ENCODE results near the gene C2orf81. TPM values are rescaled to one million over a fixed set of nuclear protein-coding genes. Genes with fewer than 3 reads are reported as not detected.

The C2orf81 gene
- total and polyA plus RNA-seq, 2 of the 4 experiments (the other 2 are of a cell fraction): 0.18 to 0.74 TPM

GRCh38 chr2:74414881-74415761 is 6.3 kb downstream of the C2orf81 start (continued):
- TF ChIP-seq FOS (IDR thresholded peaks at IDR 0.05; ENCODE audit: low read depth, low read length): no peak

DNA sequence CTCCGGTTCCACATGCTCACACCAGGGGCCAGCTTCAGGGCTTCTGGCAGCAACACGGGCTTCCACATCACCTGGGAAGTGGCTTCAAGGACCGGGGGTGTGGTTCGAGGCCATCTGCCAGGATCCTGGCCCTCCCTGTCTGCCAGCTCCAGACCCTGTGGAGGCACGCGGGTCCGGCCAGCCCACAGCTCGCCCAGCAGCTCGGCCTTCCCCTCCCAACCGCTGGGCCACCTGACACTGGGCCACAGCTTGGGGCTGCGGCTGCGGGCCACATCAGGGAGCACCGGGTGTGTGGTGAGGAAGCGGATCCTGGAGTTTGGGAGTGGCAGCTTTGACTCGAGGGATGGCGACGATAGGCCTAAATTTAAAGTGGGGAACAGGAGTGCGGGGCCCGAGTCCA is 7.0 kb downstream of the C2orf81 start:
- H3K27me3 ChIP-seq (ENCODE audit: control insufficient read depth, insufficient read depth, low read length): peaks cover 34% of the 10 kb centered on the region
- H3K4me1 ChIP-seq (ENCODE audit: control insufficient read depth, insufficient read depth, low read length): no peaks in the 10 kb centered on the region
- H3K4me3 ChIP-seq (ENCODE audit: insufficient read depth, low read depth, low read length): no peak overlapping the region
- no peak overlapping the region for H3K27ac ChIP-seq (ENCODE audit: insufficient read depth, low read length)
- no peak overlapping the region for H3K14ac ChIP-seq (replicated peaks; ENCODE audit: low read depth, low read length)
- no peak overlapping the region for H2AK5ac ChIP-seq (ENCODE audit: low read depth, low read length)
- no TSS peak for BruUV-seq (replicated peaks)
- H2AK9ac ChIP-seq (replicated peaks; ENCODE audit: low read depth, low read length, poor library complexity): no peak overlapping the region
- no peak overlapping the region for H3K9ac ChIP-seq (ENCODE audit: low read depth, low read length)
- H3K23ac ChIP-seq (ENCODE audit: low read depth, low read length): no peak overlapping the region
- H2BK5ac ChIP-seq (ENCODE audit: low read depth, low read length, poor library complexity, severe bottlenecking): no peak overlapping the region
- no peak overlapping the region for H2BK20ac ChIP-seq (ENCODE audit: low read depth, low read length)
- H4K20me1 ChIP-seq (ENCODE audit: insufficient read depth, low read length): no peaks in the 10 kb centered on the region
- no peaks in the 10 kb centered on the region for H3K36me3 ChIP-seq (ENCODE audit: control insufficient read depth, insufficient read depth, low read length)
- H3K18ac ChIP-seq (ENCODE audit: low read depth, low read length): no peak overlapping the region
- ATAC-seq (ENCODE audit: low read depth) (no peak), DNase-seq (no peak)
- 73% methylated on average over 3 of the region's 19 CpGs; no CpG with 5 or more reads in 1 of the 2 experiments for WGBS, 2 experiments (ENCODE audit: extremely low coverage in 2 of 2, insufficient read length in 1 of 2)
- TF ChIP-seq MXI1 (IDR thresholded peaks at IDR 0.05; ENCODE audit: borderline replicate concordance, low read depth, low read length) (no peak), CEBPB (IDR thresholded peaks at IDR 0.05; ENCODE audit: low read depth, low read length) (no peak), RFX5 (IDR thresholded peaks at IDR 0.05; ENCODE audit: low read depth, low read length) (no peak), RCOR1 (IDR thresholded peaks at IDR 0.05; ENCODE audit: insufficient replicate concordance, low read length) (no peak), MAZ (IDR thresholded peaks at IDR 0.05; ENCODE audit: borderline replicate concordance, low read depth, low read length) (no peak), NFE2L2 (IDR thresholded peaks at IDR 0.05; ENCODE audit: low read depth, low read length) (no peak)
- TF ChIP-seq, protein P1, sequence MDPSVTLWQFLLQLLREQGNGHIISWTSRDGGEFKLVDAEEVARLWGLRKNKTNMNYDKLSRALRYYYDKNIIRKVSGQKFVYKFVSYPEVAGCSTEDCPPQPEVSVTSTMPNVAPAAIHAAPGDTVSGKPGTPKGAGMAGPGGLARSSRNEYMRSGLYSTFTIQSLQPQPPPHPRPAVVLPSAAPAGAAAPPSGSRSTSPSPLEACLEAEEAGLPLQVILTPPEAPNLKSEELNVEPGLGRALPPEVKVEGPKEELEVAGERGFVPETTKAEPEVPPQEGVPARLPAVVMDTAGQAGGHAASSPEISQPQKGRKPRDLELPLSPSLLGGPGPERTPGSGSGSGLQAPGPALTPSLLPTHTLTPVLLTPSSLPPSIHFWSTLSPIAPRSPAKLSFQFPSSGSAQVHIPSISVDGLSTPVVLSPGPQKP (IDR thresholded peaks at IDR 0.05; ENCODE audit: borderline replicate concordance, low read depth, low read length): no peak
- TF ChIP-seq, protein P2, sequence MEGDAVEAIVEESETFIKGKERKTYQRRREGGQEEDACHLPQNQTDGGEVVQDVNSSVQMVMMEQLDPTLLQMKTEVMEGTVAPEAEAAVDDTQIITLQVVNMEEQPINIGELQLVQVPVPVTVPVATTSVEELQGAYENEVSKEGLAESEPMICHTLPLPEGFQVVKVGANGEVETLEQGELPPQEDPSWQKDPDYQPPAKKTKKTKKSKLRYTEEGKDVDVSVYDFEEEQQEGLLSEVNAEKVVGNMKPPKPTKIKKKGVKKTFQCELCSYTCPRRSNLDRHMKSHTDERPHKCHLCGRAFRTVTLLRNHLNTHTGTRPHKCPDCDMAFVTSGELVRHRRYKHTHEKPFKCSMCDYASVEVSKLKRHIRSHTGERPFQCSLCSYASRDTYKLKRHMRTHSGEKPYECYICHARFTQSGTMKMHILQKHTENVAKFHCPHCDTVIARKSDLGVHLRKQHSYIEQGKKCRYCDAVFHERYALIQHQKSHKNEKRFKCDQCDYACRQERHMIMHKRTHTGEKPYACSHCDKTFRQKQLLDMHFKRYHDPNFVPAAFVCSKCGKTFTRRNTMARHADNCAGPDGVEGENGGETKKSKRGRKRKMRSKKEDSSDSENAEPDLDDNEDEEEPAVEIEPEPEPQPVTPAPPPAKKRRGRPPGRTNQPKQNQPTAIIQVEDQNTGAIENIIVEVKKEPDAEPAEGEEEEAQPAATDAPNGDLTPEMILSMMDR (conservative IDR thresholded peaks at IDR 0.05; ENCODE audit: low read depth, low read length): no peak
- dilution Hi-C loops (cut with HindIII; ENCODE audit: low sequenced_read_pairs, unreplicated experiment): no loop called here
- no peaks in the 10 kb centered on the region for H3K9me1 ChIP-seq (ENCODE audit: insufficient read depth, low read length)
- ChIA-PET CTCF (interaction anchor here (0.6 kb wide), 1 partner anchor 180 kb away, joined by 3 read pairs; no protein-coding TSS in a partner anchor), POLR2A (ENCODE audit: unreplicated experiment) (no interaction called here)
- no peak overlapping the region for H4K91ac ChIP-seq (ENCODE audit: insufficient read depth, low read depth, low read length)
- no peak overlapping the region for H2BK120ac ChIP-seq (ENCODE audit: low read depth, low read length)
- peak overlapping the region; percentile 86 for H2AFZ ChIP-seq (replicated peaks; ENCODE audit: low read length, poor library complexity)
- in situ Hi-C loops (cut with MboI; ENCODE audit: low sequenced_read_pairs): no loop called here
- H3K4ac ChIP-seq (ENCODE audit: low read depth, low read length): no peak overlapping the region
- H3K9me3 ChIP-seq (ENCODE audit: control insufficient read depth, insufficient read depth, low read length): no peaks in the 10 kb centered on the region
- no peak overlapping the region; a peak in 1 of 4 replicates for H4K8ac ChIP-seq (ENCODE audit: low read depth in 2 of 2, low read length in 2 of 2)
- no peak overlapping the region for H3K56ac ChIP-seq (ENCODE audit: extremely low read depth, insufficient read depth, low read length)
- H3K79me1 ChIP-seq (ENCODE audit: low read depth in 1 of 2, low read length in 2 of 2): no peaks in the 10 kb centered on the region
- H4K5ac ChIP-seq (ENCODE audit: low read depth, low read length): no peak overlapping the region
- intact Hi-C loops (cut with micrococcal nuclease): no loop called here
- no peak overlapping the region for H2BK15ac ChIP-seq (ENCODE audit: low read depth, low read length)
- no peak overlapping the region for H3K4me2 ChIP-seq (ENCODE audit: low read depth, low read length)

Data from IMR-90 (cell line).